ENCODE data around the gene C6orf62. TPM values are rescaled to one million over a fixed set of nuclear protein-coding genes. Genes with fewer than 3 reads are reported as not detected.

The C6orf62 gene
- total and polyA plus RNA-seq, 2 donors (not counting 1 experiment from before 2014, with no cell fraction given) = 69.2 to 143 TPM

DNA sequence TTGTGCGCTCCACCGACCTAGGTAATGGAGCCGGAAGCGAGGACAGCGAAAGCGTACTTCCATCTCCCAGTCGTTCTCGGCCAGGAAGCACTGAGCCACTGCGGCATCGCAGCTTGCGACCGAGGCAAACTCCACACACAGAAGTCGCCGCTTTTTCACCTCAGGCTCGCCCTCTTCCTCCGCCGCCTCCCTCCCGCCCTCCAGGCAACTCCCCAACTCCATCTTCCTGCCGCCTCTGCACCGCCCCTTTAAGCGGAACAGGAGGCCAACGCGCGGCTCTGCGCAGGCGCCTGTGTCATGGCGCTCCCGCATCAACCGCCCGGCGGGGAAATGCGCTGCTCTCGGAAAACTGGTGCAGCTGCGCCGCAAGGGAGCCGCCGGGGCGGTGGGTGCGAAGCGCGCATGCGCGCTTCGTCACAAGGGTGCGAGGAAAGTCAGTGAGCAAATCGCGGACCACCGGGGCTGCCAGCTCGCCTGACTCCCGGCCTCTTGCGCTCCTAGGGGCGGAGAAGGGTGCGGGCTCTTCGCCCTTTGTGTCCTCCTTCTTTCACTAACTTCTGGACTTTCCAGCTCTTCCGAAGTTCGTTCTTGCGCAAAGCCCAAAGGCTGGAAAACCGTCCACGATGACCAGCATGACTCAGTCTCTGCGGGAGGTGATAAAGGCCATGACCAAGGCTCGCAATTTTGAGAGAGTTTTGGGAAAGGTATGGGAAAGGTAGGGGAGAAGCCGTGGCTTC is 52.1 kb downstream of the C6orf62 start, which contains the start of the genes ACOT13 and TDP2:
Gene ACOT13, plus strand, starts transcription at position 437 of the 737 bp plus-strand sequence. Its CDS starts 187 bp downstream, at position 624.
Gene TDP2, minus strand, starts transcription at position 259 of the 737 bp plus-strand sequence. Its CDS starts 37 bp downstream, at position 222.
- peak; percentile 98 for DNase-seq
- WGBS (ENCODE audit: insufficient coverage) = under 1% methylated on average over 61 of the region's 62 CpGs
- peak within 1 kb of the TSS; percentile 74 to 100 (median 96) for H3K4me3 ChIP-seq (ENCODE audit: control extremely low read depth in 1 of 5, extremely low read depth in 1 of 5, insufficient read depth in 1 of 5, low read depth in 2 of 5, low read length in 4 of 5)
- H4K20me1 ChIP-seq (ENCODE audit: control insufficient read depth, insufficient read depth, low read length, poor library complexity, severe bottlenecking) = no peaks in the 10 kb centered on the region
- Mint-ChIP-seq H3K27me3 (no peaks in the 10 kb centered on the region), H3K4me1 (peaks cover 46% of the 10 kb centered on the region), H3K27ac (peak within 1 kb of the TSS; percentile 98), H3K4me3 (peak within 1 kb of the TSS; percentile 99), H3K9me3 (ENCODE audit: insufficient read depth) (peaks cover 4% of the 10 kb centered on the region)
- TF ChIP-seq, protein P1, sequence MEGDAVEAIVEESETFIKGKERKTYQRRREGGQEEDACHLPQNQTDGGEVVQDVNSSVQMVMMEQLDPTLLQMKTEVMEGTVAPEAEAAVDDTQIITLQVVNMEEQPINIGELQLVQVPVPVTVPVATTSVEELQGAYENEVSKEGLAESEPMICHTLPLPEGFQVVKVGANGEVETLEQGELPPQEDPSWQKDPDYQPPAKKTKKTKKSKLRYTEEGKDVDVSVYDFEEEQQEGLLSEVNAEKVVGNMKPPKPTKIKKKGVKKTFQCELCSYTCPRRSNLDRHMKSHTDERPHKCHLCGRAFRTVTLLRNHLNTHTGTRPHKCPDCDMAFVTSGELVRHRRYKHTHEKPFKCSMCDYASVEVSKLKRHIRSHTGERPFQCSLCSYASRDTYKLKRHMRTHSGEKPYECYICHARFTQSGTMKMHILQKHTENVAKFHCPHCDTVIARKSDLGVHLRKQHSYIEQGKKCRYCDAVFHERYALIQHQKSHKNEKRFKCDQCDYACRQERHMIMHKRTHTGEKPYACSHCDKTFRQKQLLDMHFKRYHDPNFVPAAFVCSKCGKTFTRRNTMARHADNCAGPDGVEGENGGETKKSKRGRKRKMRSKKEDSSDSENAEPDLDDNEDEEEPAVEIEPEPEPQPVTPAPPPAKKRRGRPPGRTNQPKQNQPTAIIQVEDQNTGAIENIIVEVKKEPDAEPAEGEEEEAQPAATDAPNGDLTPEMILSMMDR (IDR thresholded peaks at IDR 0.05) = peak; percentile 67
- no peak for TF ChIP-seq EZH2 (IDR thresholded peaks at IDR 0.05; ENCODE audit: borderline replicate concordance, insufficient read depth, low read depth, low read length, poor library complexity, severe bottlenecking)
- H3K79me2 ChIP-seq (ENCODE audit: control insufficient read depth, insufficient read depth, low read length) = peaks cover 33% of the 10 kb centered on the region
- ATAC-seq (ENCODE audit: low read depth) = peak; percentile 94
- H3K36me3 ChIP-seq (replicated peaks in 1 of 2; ENCODE audit: control extremely low read depth in 1 of 2, control insufficient read depth in 1 of 2, extremely low read depth in 1 of 2, insufficient read depth in 2 of 2, low read length in 1 of 2) = peaks cover 1 to 21% of the 10 kb centered on the region in 2 experiments
- POLR2A ChIA-PET = interaction anchor here (0.6 to 4.2 kb wide), 6 partner anchors 17 to 152 kb away, joined by 3 to 17 read pairs (median 3); partner anchors contain the start of gene KIAA0319
- CTCF ChIA-PET = interaction anchor here (0.8 to 3.0 kb wide), 8 partner anchors 21 to 246 kb away, joined by 3 to 28 read pairs (median 8); partner anchors contain the start of genes ALDH5A1 and KIAA0319
- H3K9me3 ChIP-seq (ENCODE audit: control extremely low read depth in 1 of 3, control insufficient read depth in 2 of 3, insufficient read depth in 1 of 3, low read length in 2 of 3) = peaks cover 0 to 8% (median 0%) of the 10 kb centered on the region in 3 donors
- no peaks in the 10 kb centered on the region for H3K27me3 ChIP-seq (replicated peaks in 1 of 4; ENCODE audit: control extremely low read depth in 1 of 4, control insufficient read depth in 3 of 4, insufficient read depth in 4 of 4, low read length in 3 of 4)
- peak within 1 kb of the TSS; percentile 94 for H3K9ac ChIP-seq (ENCODE audit: low read length)
- H3K4me1 ChIP-seq (ENCODE audit: control insufficient read depth in 2 of 2, insufficient read depth in 2 of 2, low read length in 2 of 2) = peaks cover 22 to 23% of the 10 kb centered on the region in 2 donors
- intact Hi-C loops (cut with micrococcal nuclease) = loop anchor here (1.0 to 2.0 kb wide), 6 partner anchors 21 to 172 kb away; partner anchors contain the start of genes GMNN and KIAA0319
- H3K27ac ChIP-seq (ENCODE audit: low read length in 2 of 2) = peak within 1 kb of the TSS; percentile 75 to 82
- peak within 1 kb of the TSS; percentile 92 for H2AFZ ChIP-seq (ENCODE audit: insufficient read depth, low read depth, low read length, poor library complexity, severe bottlenecking)
- H3K4me2 ChIP-seq (replicated peaks; ENCODE audit: low read depth, low read length, poor library complexity, severe bottlenecking) = peak within 1 kb of the TSS; percentile 82
